ENCODE measurements around the gene PADI1.

GRCh38 chr1:17290553-17290952 is 85.6 kb downstream of the PADI1 start:
- TF ChIP-seq CTCF (IDR thresholded peaks at IDR 0.05; ENCODE audit: poor library complexity, severe bottlenecking) (no peak), EP300 (conservative IDR thresholded peaks at IDR 0.05; ENCODE audit: poor library complexity, severe bottlenecking) (no peak), POLR2AphosphoS5 (IDR thresholded peaks at IDR 0.05) (no peak), REST (IDR thresholded peaks at IDR 0.05; ENCODE audit: borderline replicate concordance) (no peak), TAF1 (IDR thresholded peaks at IDR 0.05; ENCODE audit: low read depth) (no peak), RAD21 (conservative IDR thresholded peaks at IDR 0.05) (no peak), EZH2 (IDR thresholded peaks at IDR 0.05; ENCODE audit: borderline replicate concordance, insufficient read depth, low read length, poor library complexity, severe bottlenecking) (no peak), SMC3 (conservative IDR thresholded peaks at IDR 0.05; ENCODE audit: poor library complexity) (no peak)

Data from neural cell (in vitro differentiated cells).